ENCODE data around the gene KRTAP10-4.
"Not testable (repeated sequence)": the region's sequence is repeated elsewhere in the genome, so short reads cannot be mapped to it uniquely, and the experiment has no call there.

DNA sequence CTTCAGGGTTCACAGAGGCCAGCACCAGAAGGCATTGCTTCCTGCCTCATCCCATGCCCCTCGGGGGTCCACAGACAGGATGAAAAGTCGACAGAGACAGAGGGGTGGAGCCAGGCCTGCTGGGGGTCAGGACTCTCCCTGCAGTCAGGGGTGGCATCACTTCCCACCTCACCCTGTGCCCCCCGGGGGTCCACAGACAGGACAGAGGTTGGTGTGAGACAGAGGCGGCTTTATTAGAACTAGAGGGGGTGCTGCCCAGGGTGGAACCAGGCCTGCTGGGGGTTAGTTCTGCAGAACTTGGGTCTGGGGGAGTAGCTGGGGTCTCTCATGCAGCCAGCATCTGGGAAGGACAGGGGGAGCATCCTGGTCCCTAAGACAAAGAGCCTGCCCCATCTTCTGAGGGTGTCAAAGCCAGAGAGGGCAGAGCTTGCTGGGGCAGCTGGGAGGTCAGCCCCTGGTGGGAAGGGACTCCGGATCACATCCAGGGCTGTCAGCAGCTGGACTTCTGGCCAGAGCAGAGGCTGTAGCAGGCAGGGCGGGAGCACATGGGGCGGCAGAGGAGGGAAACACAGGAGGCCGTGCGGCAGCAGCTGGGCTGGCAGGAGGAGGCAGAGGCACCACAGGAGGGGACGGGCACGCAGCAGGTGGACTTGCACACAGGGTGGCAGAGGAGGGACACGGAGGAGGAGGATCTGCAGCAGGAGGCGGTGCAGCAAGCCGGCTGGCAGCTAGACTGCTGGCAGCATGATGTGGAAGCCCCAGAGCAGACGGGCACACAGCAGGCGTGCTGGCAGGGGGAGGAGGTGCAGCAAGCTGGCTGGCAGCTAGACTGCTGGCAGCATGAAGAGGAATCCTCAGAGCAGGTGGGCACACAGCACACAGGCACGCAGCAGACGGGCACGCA is 17.6 kb downstream of the KRTAP10-4 start:
- TF ChIP-seq POLR2A, CTCF, POLR2AphosphoS5 (IDR thresholded peaks at IDR 0.05): not testable (repeated sequence)

Data from prostate gland (tissue), 2 donors.